Endothelial cell of umbilical vein (primary cell): ENCODE data around the gene MIOS.

ENCODE experiments used
- EZH2 ChIP-seq: IDR thresholded peaks from 2 replicates; pipeline ENCODE4 v1.6.1; 2012; ENCODE audit warnings: borderline replicate concordance, low read depth, mild to moderate bottlenecking, moderate library complexity, low read length, inconsistent platforms; ENCODE audit not compliant: severe bottlenecking
- TF ChIP-seq, protein P1 (sequence below), 2 donors: IDR thresholded peaks; 1 replicate in 1 of 2; 2 replicates in 1 of 2; pipeline ENCODE4 v1.5.1; 2011; ENCODE audit warnings: low read length in 2 of 2, mild to moderate bottlenecking in 2 of 2, moderate library complexity in 2 of 2, control low read depth in 1 of 2, inconsistent platforms in 1 of 2, low read depth in 1 of 2; ENCODE audit not compliant: insufficient read depth in 1 of 2; ENCODE audit errors: extremely low read depth in 1 of 2
- TF ChIP-seq, protein P2 (sequence below): IDR thresholded peaks from 2 replicates; pipeline ENCODE4 v1.6.1; 2011; ENCODE audit not compliant: insufficient read depth, insufficient read length

GRCh38 chr7:7556852-7557251 lies 9.8 kb upstream of the MIOS start:
- TF ChIP-seq, protein P1, sequence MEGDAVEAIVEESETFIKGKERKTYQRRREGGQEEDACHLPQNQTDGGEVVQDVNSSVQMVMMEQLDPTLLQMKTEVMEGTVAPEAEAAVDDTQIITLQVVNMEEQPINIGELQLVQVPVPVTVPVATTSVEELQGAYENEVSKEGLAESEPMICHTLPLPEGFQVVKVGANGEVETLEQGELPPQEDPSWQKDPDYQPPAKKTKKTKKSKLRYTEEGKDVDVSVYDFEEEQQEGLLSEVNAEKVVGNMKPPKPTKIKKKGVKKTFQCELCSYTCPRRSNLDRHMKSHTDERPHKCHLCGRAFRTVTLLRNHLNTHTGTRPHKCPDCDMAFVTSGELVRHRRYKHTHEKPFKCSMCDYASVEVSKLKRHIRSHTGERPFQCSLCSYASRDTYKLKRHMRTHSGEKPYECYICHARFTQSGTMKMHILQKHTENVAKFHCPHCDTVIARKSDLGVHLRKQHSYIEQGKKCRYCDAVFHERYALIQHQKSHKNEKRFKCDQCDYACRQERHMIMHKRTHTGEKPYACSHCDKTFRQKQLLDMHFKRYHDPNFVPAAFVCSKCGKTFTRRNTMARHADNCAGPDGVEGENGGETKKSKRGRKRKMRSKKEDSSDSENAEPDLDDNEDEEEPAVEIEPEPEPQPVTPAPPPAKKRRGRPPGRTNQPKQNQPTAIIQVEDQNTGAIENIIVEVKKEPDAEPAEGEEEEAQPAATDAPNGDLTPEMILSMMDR (IDR thresholded peaks at IDR 0.05; ENCODE audit: extremely low read depth in 1 of 2, insufficient read depth in 1 of 2, low read depth in 1 of 2, low read length in 2 of 2), result no peak
- TF ChIP-seq, protein P2, sequence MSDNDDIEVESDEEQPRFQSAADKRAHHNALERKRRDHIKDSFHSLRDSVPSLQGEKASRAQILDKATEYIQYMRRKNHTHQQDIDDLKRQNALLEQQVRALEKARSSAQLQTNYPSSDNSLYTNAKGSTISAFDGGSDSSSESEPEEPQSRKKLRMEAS, result no peak
- no peak for TF ChIP-seq EZH2
